ENCODE data around the gene LACTBL1.
"Not testable (repeated sequence)": the region's sequence is repeated elsewhere in the genome, so short reads cannot be mapped to it uniquely, and the experiment has no call there.

DNA sequence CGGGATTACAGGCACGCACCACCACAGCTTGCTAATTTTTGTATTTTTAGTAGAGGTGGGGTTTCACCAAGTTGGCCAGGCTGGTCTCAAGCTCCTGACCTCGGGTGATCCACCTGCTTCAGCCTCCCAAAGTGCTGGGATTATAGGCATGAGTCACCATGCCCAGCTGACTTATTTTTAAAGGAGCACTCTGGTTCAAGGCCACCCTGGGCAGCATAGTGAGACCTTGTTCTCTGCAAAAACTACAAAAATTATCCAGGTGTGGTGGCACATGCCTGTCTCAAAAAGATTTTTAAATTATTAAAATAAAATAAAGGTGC is 7.8 kb upstream of the LACTBL1 start:
- TF ChIP-seq, protein P1, sequence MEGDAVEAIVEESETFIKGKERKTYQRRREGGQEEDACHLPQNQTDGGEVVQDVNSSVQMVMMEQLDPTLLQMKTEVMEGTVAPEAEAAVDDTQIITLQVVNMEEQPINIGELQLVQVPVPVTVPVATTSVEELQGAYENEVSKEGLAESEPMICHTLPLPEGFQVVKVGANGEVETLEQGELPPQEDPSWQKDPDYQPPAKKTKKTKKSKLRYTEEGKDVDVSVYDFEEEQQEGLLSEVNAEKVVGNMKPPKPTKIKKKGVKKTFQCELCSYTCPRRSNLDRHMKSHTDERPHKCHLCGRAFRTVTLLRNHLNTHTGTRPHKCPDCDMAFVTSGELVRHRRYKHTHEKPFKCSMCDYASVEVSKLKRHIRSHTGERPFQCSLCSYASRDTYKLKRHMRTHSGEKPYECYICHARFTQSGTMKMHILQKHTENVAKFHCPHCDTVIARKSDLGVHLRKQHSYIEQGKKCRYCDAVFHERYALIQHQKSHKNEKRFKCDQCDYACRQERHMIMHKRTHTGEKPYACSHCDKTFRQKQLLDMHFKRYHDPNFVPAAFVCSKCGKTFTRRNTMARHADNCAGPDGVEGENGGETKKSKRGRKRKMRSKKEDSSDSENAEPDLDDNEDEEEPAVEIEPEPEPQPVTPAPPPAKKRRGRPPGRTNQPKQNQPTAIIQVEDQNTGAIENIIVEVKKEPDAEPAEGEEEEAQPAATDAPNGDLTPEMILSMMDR (conservative IDR thresholded peaks at IDR 0.05; ENCODE audit: low read length) = not testable (repeated sequence)
- not testable (repeated sequence) for TF ChIP-seq EZH2phosphoT487 (IDR thresholded peaks at IDR 0.05; ENCODE audit: borderline replicate concordance, low read depth, low read length)
